CD4-positive, alpha-beta T cell (primary cell): ENCODE measurements around the gene EPSTI1. TPM values are rescaled to one million over a fixed set of nuclear protein-coding genes. Genes with fewer than 3 reads are reported as not detected.

ENCODE experiments used
- ATAC-seq: fragments of 200-7000 bp; cut with Tn5 transposase; one replicate; pipeline ENCODE4 v1.10.0; 2022; ENCODE audit warnings: mild to moderate bottlenecking; ENCODE audit not compliant: poor library complexity
- CTCF ChIA-PET: fragments of 350-600 bp; sonication (Branson Sonifier 250); formaldehyde crosslinking; loops from one replicate; lab custom pipeline; 2021; ENCODE audit warnings: antibody characterized with exemption, inconsistent platforms; lab: Charles Lee
- POLR2A ChIA-PET: fragments of 350-600 bp; sonication (Branson Sonifier 250); formaldehyde crosslinking; loops from one replicate; lab custom pipeline; 2021; ENCODE audit warnings: antibody characterized with exemption, inconsistent platforms; lab: Charles Lee
- DNase-seq, 14 experiments: peaks; one replicate each; pipeline ENCODE4 v3.0.0-alpha.2; 2013 to 2020; ENCODE audit warnings: mixed read lengths in 2 of 14
- H3K27ac ChIP-seq, 2 donors: one replicate each; pipeline versions ENCODE4 v1.5.1 to v1.7.0; 2013; ENCODE audit warnings: low read length in 2 of 2, low read depth in 1 of 2, mild to moderate bottlenecking in 1 of 2
- H3K27me3 ChIP-seq, 2 experiments: 1 replicate in 1 of 2; 2 replicates in 1 of 2; pipeline versions ENCODE4 v1.6.1 to v1.7.0; 2013; ENCODE audit warnings: low read length in 2 of 2, control low read depth in 1 of 2, mild to moderate bottlenecking in 1 of 2, moderate library complexity in 1 of 2; ENCODE audit not compliant: insufficient read depth in 2 of 2, control insufficient read depth in 1 of 2
- H3K36me3 ChIP-seq: one replicate; pipeline ENCODE4 v1.6.1; 2013; ENCODE audit warnings: low read length, control low read depth; ENCODE audit not compliant: insufficient read depth
- H3K4me1 ChIP-seq: one replicate; pipeline ENCODE4 v1.6.1; 2013; ENCODE audit warnings: low read length, control low read depth; ENCODE audit not compliant: insufficient read depth
- H3K4me3 ChIP-seq: one replicate; pipeline ENCODE4 v1.5.1; 2013; ENCODE audit warnings: mild to moderate bottlenecking, low read length, moderate library complexity
- H3K9me3 ChIP-seq, 2 experiments: 1 replicate in 1 of 2; 2 replicates in 1 of 2; pipeline versions ENCODE4 v1.6.1 to v1.7.0; 2013; ENCODE audit warnings: low read length in 2 of 2, mild to moderate bottlenecking in 2 of 2, control low read depth in 1 of 2, moderate library complexity in 1 of 2; ENCODE audit not compliant: control insufficient read depth in 1 of 2, insufficient read depth in 1 of 2
- H3K27ac Mint-ChIP-seq: one replicate; pipeline ENCODE4 v1.8.0; 2020; ENCODE audit warnings: mixed read lengths
- H3K27me3 Mint-ChIP-seq: one replicate; pipeline ENCODE4 v1.8.0; 2021; ENCODE audit warnings: mixed read lengths
- H3K36me3 Mint-ChIP-seq: one replicate; pipeline ENCODE4 v1.8.0; 2021; ENCODE audit warnings: low read depth, mixed read lengths
- H3K4me1 Mint-ChIP-seq: one replicate; pipeline ENCODE4 v1.8.0; 2021; ENCODE audit warnings: low read depth, mixed read lengths
- H3K4me3 Mint-ChIP-seq: one replicate; pipeline ENCODE4 v1.8.0; 2020; ENCODE audit warnings: mild to moderate bottlenecking, mixed read lengths
- H3K9me3 Mint-ChIP-seq: one replicate; pipeline ENCODE4 v1.8.0; 2020; ENCODE audit warnings: mixed read lengths
- intact Hi-C, 2 experiments: fragments of 100-400 bp; cut with DNase I in 1 of 2; cut with micrococcal nuclease in 1 of 2; formaldehyde crosslinking; loops; one replicate each; pipeline versions ENCODE4 v1.15.1 to v1.9.0; 2023 to 2025; cut with DNase I, micrococcal nuclease
- total RNA-seq, 174 experiments: library from RNA in 2 of 174; stranded (reverse) in 2 of 174; gene quantifications; one replicate each; pipeline ENCODE4 v1.2.3 and lab custom pipeline; 2021 to 2026
- TF ChIP-seq, protein P1 (sequence below): fragments of 200-600 bp; IDR thresholded peaks from one replicate; pipeline ENCODE4 v1.8.0; 2022; ENCODE audit warnings: antibody characterized with exemption, mild to moderate bottlenecking

EPSTI1 gene
- total RNA-seq, 2 experiments from 2014 or later = 23.5 to 24.5 TPM

DNA sequence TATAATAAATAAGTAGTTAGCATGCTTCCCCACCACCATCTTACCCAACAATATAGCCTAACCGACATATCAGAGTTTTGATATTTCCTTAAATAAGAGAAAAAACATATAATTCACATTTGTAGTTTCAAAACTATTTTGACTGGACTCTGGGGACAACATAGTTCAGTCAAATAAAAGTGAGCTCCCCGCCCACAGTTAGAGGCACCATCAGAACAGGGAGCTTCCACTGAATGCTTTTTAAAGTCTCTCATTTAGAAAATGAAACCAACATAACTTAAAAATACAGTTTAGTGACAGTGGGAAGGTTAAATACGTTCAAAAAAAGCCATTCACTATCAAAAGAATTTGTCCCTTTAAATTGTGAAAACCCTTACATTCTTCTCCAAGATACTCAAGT is 92.8 kb downstream of the EPSTI1 start:
- ATAC-seq (no peak), DNase-seq (no peak)
- POLR2A ChIA-PET = no interaction called here
- no peak overlapping the region for H3K27ac Mint-ChIP-seq
- H3K36me3 ChIP-seq = peaks cover 21% of the 10 kb centered on the region
- no peaks in the 10 kb centered on the region for H3K27me3 Mint-ChIP-seq
- H3K4me3 ChIP-seq = no peak overlapping the region
- intact Hi-C loops = no loop called here
- no peaks in the 10 kb centered on the region for H3K4me1 Mint-ChIP-seq
- no peak overlapping the region for H3K4me3 Mint-ChIP-seq
- no peaks in the 10 kb centered on the region for H3K9me3 Mint-ChIP-seq
- CTCF ChIA-PET = no interaction called here
- no peaks in the 10 kb centered on the region for H3K9me3 ChIP-seq
- no peak overlapping the region for H3K27ac ChIP-seq
- peaks cover 85% of the 10 kb centered on the region for H3K36me3 Mint-ChIP-seq
- no peaks in the 10 kb centered on the region for H3K27me3 ChIP-seq
- no peaks in the 10 kb centered on the region for H3K4me1 ChIP-seq
- TF ChIP-seq, protein P1, sequence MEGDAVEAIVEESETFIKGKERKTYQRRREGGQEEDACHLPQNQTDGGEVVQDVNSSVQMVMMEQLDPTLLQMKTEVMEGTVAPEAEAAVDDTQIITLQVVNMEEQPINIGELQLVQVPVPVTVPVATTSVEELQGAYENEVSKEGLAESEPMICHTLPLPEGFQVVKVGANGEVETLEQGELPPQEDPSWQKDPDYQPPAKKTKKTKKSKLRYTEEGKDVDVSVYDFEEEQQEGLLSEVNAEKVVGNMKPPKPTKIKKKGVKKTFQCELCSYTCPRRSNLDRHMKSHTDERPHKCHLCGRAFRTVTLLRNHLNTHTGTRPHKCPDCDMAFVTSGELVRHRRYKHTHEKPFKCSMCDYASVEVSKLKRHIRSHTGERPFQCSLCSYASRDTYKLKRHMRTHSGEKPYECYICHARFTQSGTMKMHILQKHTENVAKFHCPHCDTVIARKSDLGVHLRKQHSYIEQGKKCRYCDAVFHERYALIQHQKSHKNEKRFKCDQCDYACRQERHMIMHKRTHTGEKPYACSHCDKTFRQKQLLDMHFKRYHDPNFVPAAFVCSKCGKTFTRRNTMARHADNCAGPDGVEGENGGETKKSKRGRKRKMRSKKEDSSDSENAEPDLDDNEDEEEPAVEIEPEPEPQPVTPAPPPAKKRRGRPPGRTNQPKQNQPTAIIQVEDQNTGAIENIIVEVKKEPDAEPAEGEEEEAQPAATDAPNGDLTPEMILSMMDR = no peak

- no peaks in the 10 kb centered on the region for H3K9me3 Mint-ChIP-seq
- H3K36me3 ChIP-seq = peaks cover 42% of the 10 kb centered on the region
These were observed 96.3 kb downstream of the EPSTI1 start for GRCh38 chr13:42895776-42896175.

DNA sequence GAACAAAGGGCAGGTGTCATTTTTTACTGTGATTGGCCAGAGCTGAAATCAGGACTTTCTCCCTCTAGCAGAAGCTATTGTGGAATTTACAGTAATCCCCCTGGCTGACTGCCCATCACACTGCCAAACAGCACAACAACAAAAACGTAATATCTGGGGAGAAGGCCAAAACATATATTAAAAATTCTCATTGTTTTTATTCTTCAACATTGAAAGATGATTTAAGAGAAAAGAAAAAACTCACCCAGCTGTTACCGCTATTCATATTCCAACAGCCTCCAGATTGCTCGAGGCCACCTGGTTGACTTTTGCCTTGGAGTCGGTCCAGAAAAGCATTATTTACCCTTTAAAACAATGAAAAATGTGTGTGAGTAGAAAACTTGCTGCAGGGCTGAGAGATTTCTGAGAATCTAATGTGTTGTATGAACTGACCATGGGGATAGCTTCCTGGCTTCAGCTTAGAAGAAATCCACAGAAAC is 97.2 kb downstream of the EPSTI1 start:
- Mint-ChIP-seq H3K27me3 (no peaks in the 10 kb centered on the region), H3K4me1 (no peaks in the 10 kb centered on the region), H3K27ac (no peak overlapping the region), H3K36me3 (peaks cover 47% of the 10 kb centered on the region), H3K4me3 (no peak overlapping the region), H3K9me3 (no peaks in the 10 kb centered on the region)
- TF ChIP-seq, protein P1 = no peak
- ATAC-seq (no peak), DNase-seq (no peak)
- Histone ChIP-seq H3K9me3 (no peaks in the 10 kb centered on the region), H3K27me3 (no peaks in the 10 kb centered on the region), H3K4me3 (no peak overlapping the region), H3K4me1 (no peaks in the 10 kb centered on the region), H3K27ac (no peak overlapping the region), H3K36me3 (peaks cover 39% of the 10 kb centered on the region)
- ChIA-PET CTCF (no interaction called here), POLR2A (no interaction called here)
- intact Hi-C loops = no loop called here

More at GRCh38 chr13:42895776-42896175, 96.3 kb downstream of the EPSTI1 start:
- ChIA-PET CTCF (no interaction called here), POLR2A (interaction anchor here (0.6 kb wide), 1 partner anchor 242 kb away, joined by 3 read pairs; no protein-coding TSS in a partner anchor)
- Mint-ChIP-seq H3K36me3 (peaks cover 54% of the 10 kb centered on the region), H3K4me3 (no peak overlapping the region), H3K27ac (no peak overlapping the region), H3K4me1 (no peaks in the 10 kb centered on the region), H3K27me3 (no peaks in the 10 kb centered on the region)
- intact Hi-C loops = no loop called here
- no peak for DNase-seq
- H3K4me3 ChIP-seq = no peak overlapping the region
- no peaks in the 10 kb centered on the region for H3K27me3 ChIP-seq
- ATAC-seq = no peak
- no peaks in the 10 kb centered on the region for H3K4me1 ChIP-seq
- H3K27ac ChIP-seq = no peak overlapping the region
- TF ChIP-seq, protein P1 = no peak
- no peaks in the 10 kb centered on the region for H3K9me3 ChIP-seq
